GM12878 (cell line): Measurements from ENCODE around the gene TFPI2. TPM values are rescaled to one million over a fixed set of nuclear protein-coding genes. Genes with fewer than 3 reads are reported as not detected.

Source experiments
- polyA plus RNA-seq, 11 experiments: library from polyadenylated mRNA; depleted of rRNA in 4 of 11; unstranded in 6 of 11; stranded (reverse) in 5 of 11; fragments of >200 nt; fragmentation: Nextera tagmentation in 4 of 11; fragmentation: Illumina TruSeq in 1 of 11; extraction: Ambion mirVana in 4 of 11; extraction: Trizol in 1 of 11; gene quantifications; 1 replicate in 1 of 11; 2 replicates in 10 of 11; pipeline versions ENCODE4 v1.2.1 to v1.2.3, GENCODE V29; 2011 to 2016; ENCODE audit warnings: inconsistent platforms in 2 of 11, missing spikeins in 2 of 11, low read depth in 1 of 11
- small RNA-seq: library from RNA; depleted of rRNA; stranded (forward); fragments of <200 nt; gene quantifications from one replicate; pipeline ENCODE3, GENCODE V24; 2014
- total RNA-seq, 4 experiments: library from RNA; depleted of rRNA in 3 of 4; stranded (reverse); fragments of >200 nt in 3 of 4; fragmentation: Illumina TruSeq in 1 of 4; extraction: Trizol in 1 of 4; gene quantifications; 2 replicates each; pipeline versions ENCODE4 v1.2.1 to v1.2.3, GENCODE V29; 2013 to 2021

TFPI2 gene
- total and polyA plus RNA-seq, 10 of the 15 experiments (the other 5 are each of a cell fraction or from before 2014, with no cell fraction given), result 0.07 to 1.1 (median 0.31) TPM; not detected in 5

Small RNA genes within 50 kb of the gene (small RNA-seq; reads per million reads assigned to genes)
- not detected for gene AC002076.2

Other genes starting within 250 kb of the TFPI2 start
- not detected in 2 replicates for gene GNGT1, start 15.8 kb upstream of the TFPI2 start, total RNA-seq (2014; rRNA removed)
- gene GNGT1, start 15.8 kb upstream of the TFPI2 start, total RNA-seq (2014; rRNA removed; fragmentation: Illumina TruSeq; extraction: Trizol), result not detected in 2 replicates
- gene GNGT1, start 15.8 kb upstream of the TFPI2 start, total RNA-seq (2021), result not detected in 2 replicates
- gene GNGT1, start 15.8 kb upstream of the TFPI2 start, polyA plus RNA-seq (2011; rRNA removed), result not detected in 2 replicates
- not detected in 2 replicates for gene GNGT1, start 15.8 kb upstream of the TFPI2 start, polyA plus RNA-seq (2014; fragmentation: Illumina TruSeq; extraction: Trizol)
- gene GNGT1, start 15.8 kb upstream of the TFPI2 start, polyA plus RNA-seq (2014; fragmentation: Nextera tagmentation; extraction: Ambion mirVana), result not detected
- gene GNGT1, start 15.8 kb upstream of the TFPI2 start, polyA plus RNA-seq (2014; rRNA removed), result not detected in 2 replicates
- not detected for gene GNGT1, start 15.8 kb upstream of the TFPI2 start, polyA plus RNA-seq (2016; fragmentation: Nextera tagmentation; extraction: Ambion mirVana)
- gene GNG11, start 31.0 kb upstream of the TFPI2 start, total RNA-seq (2014; rRNA removed), result 0.62 and 1.0 TPM in 2 replicates
- 0.85 and 0.92 TPM in 2 replicates for gene GNG11, start 31.0 kb upstream of the TFPI2 start, total RNA-seq (2014; rRNA removed; fragmentation: Illumina TruSeq; extraction: Trizol)
- 0.74 and 0.85 TPM in 2 replicates for gene GNG11, start 31.0 kb upstream of the TFPI2 start, total RNA-seq (2021)
- gene GNG11, start 31.0 kb upstream of the TFPI2 start, polyA plus RNA-seq (2011; rRNA removed), result 0.15 and 0.23 TPM in 2 replicates
- gene GNG11, start 31.0 kb upstream of the TFPI2 start, polyA plus RNA-seq (2014; fragmentation: Illumina TruSeq; extraction: Trizol), result 0.71 and 0.78 TPM in 2 replicates
- 1 to 10 TPM; 2.0 to 2.3 TPM for gene GNG11, start 31.0 kb upstream of the TFPI2 start, polyA plus RNA-seq (2014; fragmentation: Nextera tagmentation; extraction: Ambion mirVana)
- gene GNG11, start 31.0 kb upstream of the TFPI2 start, polyA plus RNA-seq (2014; rRNA removed), result 0.83 and 0.89 TPM in 2 replicates
- 1 to 10 TPM; 2.2 to 2.4 TPM for gene GNG11, start 31.0 kb upstream of the TFPI2 start, polyA plus RNA-seq (2016; fragmentation: Nextera tagmentation; extraction: Ambion mirVana)
- 16.2 and 18.1 TPM in 2 replicates for gene BET1, start 113.6 kb upstream of the TFPI2 start, total RNA-seq (2014; rRNA removed)
- gene BET1, start 113.6 kb upstream of the TFPI2 start, total RNA-seq (2014; rRNA removed; fragmentation: Illumina TruSeq; extraction: Trizol), result 18.9 and 20.5 TPM in 2 replicates
- 12.5 and 15.6 TPM in 2 replicates for gene BET1, start 113.6 kb upstream of the TFPI2 start, total RNA-seq (2021)
- gene BET1, start 113.6 kb upstream of the TFPI2 start, polyA plus RNA-seq (2011; rRNA removed), result 35.5 and 63.4 TPM in 2 replicates
- 23.6 and 29.1 TPM in 2 replicates for gene BET1, start 113.6 kb upstream of the TFPI2 start, polyA plus RNA-seq (2014; fragmentation: Illumina TruSeq; extraction: Trizol)
- gene BET1, start 113.6 kb upstream of the TFPI2 start, polyA plus RNA-seq (2014; fragmentation: Nextera tagmentation; extraction: Ambion mirVana), result 10 to 100 TPM; 80.2 to 99.5 TPM
- gene BET1, start 113.6 kb upstream of the TFPI2 start, polyA plus RNA-seq (2014; rRNA removed), result 17.4 and 18.1 TPM in 2 replicates
- 10 to 100 TPM; 33.2 to 42.0 TPM for gene BET1, start 113.6 kb upstream of the TFPI2 start, polyA plus RNA-seq (2016; fragmentation: Nextera tagmentation; extraction: Ambion mirVana)